ENCODE data around the gene RAB42.
"Not testable (repeated sequence)": the region's sequence is repeated elsewhere in the genome, so short reads cannot be mapped to it uniquely, and the experiment has no call there.

The RAB42 gene
- total RNA-seq: 0 to 0.03 (median 0) reads per million in 9 experiments

GRCh38 chr1:28591708-28592320, at the start of gene RAB42:
RAB42 (plus strand) TSS chr1:28592265; CDS start chr1:28592512, 247 bp downstream.
- Mint-ChIP-seq H3K4me1 (ENCODE audit: low read depth in 2 of 2) (peaks cover 0 to 6% of the 10 kb centered on the region in 2 donors), H3K4me3 (peak within 1 kb of the TSS; percentile 74 to 79), H3K27me3 (peaks cover 0 to 9% of the 10 kb centered on the region in 2 donors), H3K9me3 (no peaks in the 10 kb centered on the region), H3K27ac (peak within 1 kb of the TSS in 1 of 2 donors; percentile 41), H3K36me3 (ENCODE audit: insufficient read depth) (no peaks in the 10 kb centered on the region)
- peak; percentile 65 for ATAC-seq (replicated peaks)
- DNase-seq: no peak

GRCh38 chr1:28545246-28545628, 46.8 kb upstream of the RAB42 start:
- DNase-seq: no peak
- Mint-ChIP-seq H3K4me1 (ENCODE audit: low read depth in 2 of 2) (no peaks in the 10 kb centered on the region), H3K27me3 (no peaks in the 10 kb centered on the region), H3K27ac (no peak overlapping the region), H3K36me3 (ENCODE audit: insufficient read depth) (peaks cover 6% of the 10 kb centered on the region), H3K4me3 (no peak overlapping the region), H3K9me3 (no peaks in the 10 kb centered on the region)
- no peak for ATAC-seq (replicated peaks)

GRCh38 chr1:28548318-28548717, 43.7 kb upstream of the RAB42 start:
- Mint-ChIP-seq H3K9me3 (no peaks in the 10 kb centered on the region), H3K4me1 (ENCODE audit: low read depth in 2 of 2) (peaks cover 4 to 8% of the 10 kb centered on the region in 2 donors), H3K27ac (no peak overlapping the region), H3K27me3 (no peaks in the 10 kb centered on the region), H3K4me3 (no peak overlapping the region), H3K36me3 (ENCODE audit: insufficient read depth) (peaks cover 17% of the 10 kb centered on the region)
- DNase-seq (no peak), ATAC-seq (replicated peaks) (no peak)

GRCh38 chr1:28551381-28551780, 40.7 kb upstream of the RAB42 start:
- H3K4me3 Mint-ChIP-seq: peak overlapping the region in 1 of 2 donors; percentile 96
- H3K36me3 Mint-ChIP-seq (ENCODE audit: insufficient read depth): peaks cover 40% of the 10 kb centered on the region
- ATAC-seq (replicated peaks) (no peak), DNase-seq (no peak)
- H3K9me3 Mint-ChIP-seq: no peaks in the 10 kb centered on the region
- H3K27me3 Mint-ChIP-seq: no peaks in the 10 kb centered on the region
- peaks cover 6 to 23% of the 10 kb centered on the region in 2 donors for H3K4me1 Mint-ChIP-seq (ENCODE audit: low read depth in 2 of 2)
- H3K27ac Mint-ChIP-seq: peak overlapping the region in 1 of 2 donors; percentile 95

GRCh38 chr1:28552758-28553663, 39.1 kb upstream of the RAB42 start, which contains the start of gene TRNAU1AP:
TRNAU1AP (plus strand) TSS chr1:28553085; CDS start chr1:28553111, 26 bp downstream.
- Mint-ChIP-seq H3K27me3 (no peaks in the 10 kb centered on the region), H3K4me1 (ENCODE audit: low read depth in 2 of 2) (peaks cover 6 to 23% of the 10 kb centered on the region in 2 donors), H3K9me3 (no peaks in the 10 kb centered on the region), H3K4me3 (peak within 1 kb of the TSS; percentile 91 to 96), H3K36me3 (ENCODE audit: insufficient read depth) (peaks cover 53% of the 10 kb centered on the region), H3K27ac (peak within 1 kb of the TSS; percentile 95 to 97)
- DNase-seq (peak; percentile 97 to 98 (median 98)), ATAC-seq (replicated peaks) (peak; percentile 94)

GRCh38 chr1:28560886-28561285, 31.2 kb upstream of the RAB42 start:
- no peaks in the 10 kb centered on the region for H3K27me3 Mint-ChIP-seq
- DNase-seq (no peak), ATAC-seq (replicated peaks) (no peak)
- H3K4me1 Mint-ChIP-seq (ENCODE audit: low read depth in 2 of 2): no peaks in the 10 kb centered on the region
- peaks cover 98% of the 10 kb centered on the region for H3K36me3 Mint-ChIP-seq (ENCODE audit: insufficient read depth)
- H3K27ac Mint-ChIP-seq: no peak overlapping the region
- no peaks in the 10 kb centered on the region for H3K9me3 Mint-ChIP-seq
- no peak overlapping the region for H3K4me3 Mint-ChIP-seq

GRCh38 chr1:28564310-28564709, 27.8 kb upstream of the RAB42 start:
- Mint-ChIP-seq H3K27ac (no peak overlapping the region), H3K4me3 (no peak overlapping the region), H3K36me3 (ENCODE audit: insufficient read depth) (peaks cover 96% of the 10 kb centered on the region), H3K4me1 (ENCODE audit: low read depth in 2 of 2) (no peaks in the 10 kb centered on the region), H3K9me3 (no peaks in the 10 kb centered on the region), H3K27me3 (no peaks in the 10 kb centered on the region)
- ATAC-seq (replicated peaks): no peak
- DNase-seq: no peak

GRCh38 chr1:28565040-28565439, 27.0 kb upstream of the RAB42 start:
- Mint-ChIP-seq H3K27me3 (no peaks in the 10 kb centered on the region), H3K4me1 (ENCODE audit: low read depth in 2 of 2) (no peaks in the 10 kb centered on the region), H3K36me3 (ENCODE audit: insufficient read depth) (peaks cover 96% of the 10 kb centered on the region), H3K27ac (peak overlapping the region in 1 of 2 donors; percentile 20), H3K9me3 (no peaks in the 10 kb centered on the region), H3K4me3 (no peak overlapping the region)
- DNase-seq (no peak), ATAC-seq (replicated peaks) (no peak)

- Mint-ChIP-seq H3K4me3 (no peak overlapping the region), H3K9me3 (no peaks in the 10 kb centered on the region), H3K36me3 (ENCODE audit: insufficient read depth) (peaks cover 94% of the 10 kb centered on the region), H3K27me3 (no peaks in the 10 kb centered on the region), H3K27ac (no peak overlapping the region), H3K4me1 (ENCODE audit: low read depth in 2 of 2) (no peaks in the 10 kb centered on the region)
- ATAC-seq (replicated peaks): no peak
- DNase-seq: no peak
Measured at GRCh38 chr1:28565726-28566125, 26.3 kb upstream of the RAB42 start.

GRCh38 chr1:28566931-28567330, 25.1 kb upstream of the RAB42 start:
- DNase-seq (no peak), ATAC-seq (replicated peaks) (no peak)
- Mint-ChIP-seq H3K9me3 (no peaks in the 10 kb centered on the region), H3K27me3 (no peaks in the 10 kb centered on the region), H3K27ac (no peak overlapping the region), H3K4me1 (ENCODE audit: low read depth in 2 of 2) (no peaks in the 10 kb centered on the region), H3K36me3 (ENCODE audit: insufficient read depth) (peaks cover 90% of the 10 kb centered on the region), H3K4me3 (no peak overlapping the region)

- ATAC-seq (replicated peaks) (no peak), DNase-seq (no peak)
- H3K4me3 Mint-ChIP-seq: no peak overlapping the region
- peak overlapping the region in 1 of 2 donors; percentile 19 for H3K27ac Mint-ChIP-seq
- no peaks in the 10 kb centered on the region for H3K4me1 Mint-ChIP-seq (ENCODE audit: low read depth in 2 of 2)
- no peaks in the 10 kb centered on the region for H3K9me3 Mint-ChIP-seq
- H3K36me3 Mint-ChIP-seq (ENCODE audit: insufficient read depth): peaks cover 87% of the 10 kb centered on the region
- no peaks in the 10 kb centered on the region for H3K27me3 Mint-ChIP-seq
Measured at GRCh38 chr1:28571911-28572310, 20.2 kb upstream of the RAB42 start.

- ATAC-seq (replicated peaks); H3K9me3 Mint-ChIP-seq; H3K4me3 Mint-ChIP-seq; H3K27ac Mint-ChIP-seq; H3K27me3 Mint-ChIP-seq; H3K4me1 Mint-ChIP-seq (ENCODE audit: low read depth in 2 of 2); DNase-seq: not testable (repeated sequence)
- peaks cover 87% of the 10 kb centered on the region for H3K36me3 Mint-ChIP-seq (ENCODE audit: insufficient read depth)
Measured at GRCh38 chr1:28572891-28573290, 19.2 kb upstream of the RAB42 start.

GRCh38 chr1:28573564-28573963, 18.5 kb upstream of the RAB42 start:
- H3K4me1 Mint-ChIP-seq (ENCODE audit: low read depth in 2 of 2): peaks cover 7 to 9% of the 10 kb centered on the region in 2 donors
- no peaks in the 10 kb centered on the region for H3K27me3 Mint-ChIP-seq
- no peak overlapping the region for H3K4me3 Mint-ChIP-seq
- H3K36me3 Mint-ChIP-seq (ENCODE audit: insufficient read depth): peaks cover 87% of the 10 kb centered on the region
- DNase-seq: no peak
- H3K9me3 Mint-ChIP-seq: no peaks in the 10 kb centered on the region
- no peak overlapping the region for H3K27ac Mint-ChIP-seq
- no peak for ATAC-seq (replicated peaks)
